GM10266 (cell line): Measurements from ENCODE around the gene NAA15.

Source experiments
- DNase-seq: peaks from one replicate; pipeline ENCODE4 v3.0.0; 2012; ENCODE audit errors: extremely low spot score
- TF ChIP-seq, protein P1 (sequence below): IDR thresholded peaks from 2 replicates; pipeline ENCODE4 v1.5.1; 2012; ENCODE audit warnings: mild to moderate bottlenecking, low read depth; ENCODE audit not compliant: control insufficient read depth, insufficient read depth; ENCODE audit errors: missing control alignments

The NAA15 gene

DNA sequence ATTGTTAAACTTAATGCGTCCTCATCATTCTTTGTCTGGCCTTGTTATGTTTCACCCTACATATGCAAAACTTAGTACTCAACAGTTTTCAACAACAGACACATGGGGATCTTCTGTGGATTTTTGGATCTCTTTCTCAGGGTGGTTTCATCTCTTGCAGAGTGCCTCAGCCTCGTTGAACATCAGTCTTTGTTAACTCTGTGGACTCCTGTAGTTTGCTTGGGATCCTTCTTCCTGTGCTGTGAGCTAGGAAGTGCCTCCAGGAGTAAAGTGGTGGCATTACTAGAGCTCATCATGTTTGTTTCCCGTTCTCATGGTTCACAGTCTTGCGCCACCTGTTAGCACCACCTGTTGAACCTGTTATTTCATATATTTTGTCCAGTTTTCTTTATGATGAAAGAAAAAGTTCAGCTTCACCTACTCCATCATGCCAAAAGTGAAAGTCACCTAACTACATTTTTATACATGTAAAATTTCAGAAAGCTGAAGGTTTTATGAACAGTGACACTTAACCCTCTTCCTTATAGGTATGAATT is 28.4 kb downstream of the NAA15 start:
- TF ChIP-seq, protein P1, sequence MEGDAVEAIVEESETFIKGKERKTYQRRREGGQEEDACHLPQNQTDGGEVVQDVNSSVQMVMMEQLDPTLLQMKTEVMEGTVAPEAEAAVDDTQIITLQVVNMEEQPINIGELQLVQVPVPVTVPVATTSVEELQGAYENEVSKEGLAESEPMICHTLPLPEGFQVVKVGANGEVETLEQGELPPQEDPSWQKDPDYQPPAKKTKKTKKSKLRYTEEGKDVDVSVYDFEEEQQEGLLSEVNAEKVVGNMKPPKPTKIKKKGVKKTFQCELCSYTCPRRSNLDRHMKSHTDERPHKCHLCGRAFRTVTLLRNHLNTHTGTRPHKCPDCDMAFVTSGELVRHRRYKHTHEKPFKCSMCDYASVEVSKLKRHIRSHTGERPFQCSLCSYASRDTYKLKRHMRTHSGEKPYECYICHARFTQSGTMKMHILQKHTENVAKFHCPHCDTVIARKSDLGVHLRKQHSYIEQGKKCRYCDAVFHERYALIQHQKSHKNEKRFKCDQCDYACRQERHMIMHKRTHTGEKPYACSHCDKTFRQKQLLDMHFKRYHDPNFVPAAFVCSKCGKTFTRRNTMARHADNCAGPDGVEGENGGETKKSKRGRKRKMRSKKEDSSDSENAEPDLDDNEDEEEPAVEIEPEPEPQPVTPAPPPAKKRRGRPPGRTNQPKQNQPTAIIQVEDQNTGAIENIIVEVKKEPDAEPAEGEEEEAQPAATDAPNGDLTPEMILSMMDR: no peak
- DNase-seq: no peak

DNA sequence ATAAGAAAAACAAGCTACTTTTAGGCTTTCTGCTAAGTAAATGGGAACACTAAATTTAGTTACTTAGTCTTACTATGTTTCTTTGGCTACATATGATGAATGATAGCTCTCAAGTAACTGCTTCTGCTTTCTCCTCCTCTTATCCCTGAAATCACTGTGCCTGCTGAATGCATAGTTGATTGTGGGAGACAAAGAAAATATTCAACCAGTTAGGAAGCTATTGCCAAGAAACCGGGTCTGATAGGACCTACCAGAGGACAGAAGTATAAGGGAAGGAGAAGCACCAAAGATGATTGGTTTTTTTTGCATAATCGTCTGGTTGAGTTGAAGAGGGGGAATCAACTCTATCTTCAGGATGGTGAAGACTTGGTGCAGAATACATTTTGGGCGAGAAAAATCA is 29.0 kb downstream of the NAA15 start:
- TF ChIP-seq, protein P1: no peak
- DNase-seq: no peak

DNA sequence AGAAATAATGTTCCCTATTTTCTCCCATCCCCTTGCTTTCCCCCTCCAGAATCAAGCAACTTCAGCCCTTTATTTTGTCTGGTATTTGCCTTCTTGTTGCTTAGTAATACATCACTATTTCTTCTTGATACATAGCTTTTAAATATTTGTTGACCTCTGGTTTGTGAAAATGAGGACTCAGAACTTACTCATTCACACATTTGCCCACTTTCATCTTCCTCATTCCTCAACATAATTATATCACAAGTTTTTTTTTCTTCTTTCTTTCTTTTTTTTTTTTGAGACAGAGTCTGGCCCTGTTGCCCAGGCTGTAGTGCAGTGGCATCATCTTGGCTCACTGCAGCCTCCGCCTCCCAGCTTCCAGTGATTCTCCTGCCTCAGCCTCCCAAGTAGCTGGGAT is 29.9 kb downstream of the NAA15 start:
- TF ChIP-seq, protein P1: no peak
- no peak for DNase-seq

DNA sequence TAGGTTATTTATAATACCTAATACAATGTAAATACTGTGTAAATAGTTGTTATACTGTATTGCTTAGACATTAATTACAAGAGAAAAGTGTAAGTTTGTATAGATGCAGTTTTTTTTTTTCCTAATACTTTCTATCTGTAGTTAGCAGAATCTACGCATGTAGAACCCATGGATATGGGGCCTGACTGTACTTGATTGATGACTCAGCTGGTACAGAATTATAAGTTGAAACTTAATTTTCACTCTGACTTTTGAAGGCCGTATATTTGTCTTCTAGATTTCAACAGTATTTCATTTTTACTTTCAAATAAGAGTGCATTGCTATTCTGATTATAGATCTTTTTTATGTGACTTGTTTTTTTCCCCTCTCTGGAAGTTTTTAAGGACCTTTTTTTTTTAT is 31.7 kb downstream of the NAA15 start:
- no peak for DNase-seq
- TF ChIP-seq, protein P1: no peak

DNA sequence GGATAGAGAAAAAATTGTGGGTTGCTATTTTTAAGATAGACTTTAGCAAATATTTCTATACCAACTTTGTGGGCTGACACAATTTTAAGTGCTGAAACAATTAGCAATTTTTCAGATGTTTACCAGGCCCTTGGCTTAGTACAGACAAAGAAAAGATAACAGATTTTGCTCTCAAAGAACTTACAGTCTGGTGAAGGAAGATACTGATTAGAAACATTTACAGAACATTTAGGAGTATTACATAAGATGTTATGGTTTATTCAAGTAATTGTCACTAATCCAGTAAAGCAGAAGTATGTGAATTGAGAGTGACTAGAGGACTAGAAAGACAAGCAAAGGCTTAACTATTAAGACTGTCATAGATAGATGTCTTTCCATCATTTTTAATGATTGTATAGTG is 36.3 kb downstream of the NAA15 start:
- TF ChIP-seq, protein P1: no peak
- no peak for DNase-seq

DNA sequence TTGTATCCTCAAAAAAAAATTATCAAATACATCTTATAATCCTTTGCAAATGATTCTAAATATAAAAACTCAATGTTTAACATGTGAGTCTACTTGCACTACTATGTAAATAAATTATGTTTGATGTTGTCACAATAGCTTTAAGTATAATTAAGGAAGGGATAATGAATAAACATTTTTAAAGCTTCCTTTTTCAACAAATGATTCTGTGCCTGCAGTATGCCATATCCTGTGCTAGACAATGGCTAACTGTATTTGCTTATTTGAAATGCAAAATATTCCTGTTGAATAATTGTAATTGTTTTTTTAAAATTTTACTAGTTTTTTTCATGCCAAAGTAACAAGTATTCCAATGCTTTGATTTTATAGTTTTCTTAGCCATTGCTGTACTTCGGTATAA is 60.0 kb downstream of the NAA15 start:
- DNase-seq: no peak
- TF ChIP-seq, protein P1: no peak

DNA sequence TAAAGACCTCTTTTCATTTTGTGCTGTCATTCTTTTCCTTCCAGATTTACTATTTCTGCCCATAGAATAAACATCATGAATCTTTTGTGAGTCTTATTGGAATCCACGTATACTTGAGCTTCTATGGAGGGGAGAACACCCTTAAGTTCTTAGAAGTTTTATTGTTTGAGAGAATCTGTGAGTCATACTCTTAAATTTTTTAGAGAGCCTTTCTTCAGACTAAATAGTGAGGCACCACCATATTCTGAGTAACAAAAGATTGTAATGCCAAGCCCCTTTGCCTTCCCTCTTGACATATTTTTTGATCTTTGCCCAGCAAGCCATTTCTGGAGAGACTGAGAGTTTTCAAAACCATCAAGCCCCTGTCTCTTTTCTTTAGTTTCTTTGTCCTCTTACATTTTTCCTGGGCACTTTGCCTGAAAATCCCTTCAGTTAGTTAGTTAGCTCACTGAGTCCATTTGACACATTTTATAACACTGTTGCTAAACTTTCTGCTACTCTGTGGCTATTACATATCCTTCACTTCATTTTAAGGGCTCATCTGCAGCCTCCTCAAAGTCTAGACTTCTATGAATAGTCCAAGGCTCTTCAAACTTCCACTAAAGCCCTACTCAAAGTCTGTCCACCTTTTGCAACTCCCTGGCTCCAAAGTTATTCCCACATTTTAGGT is 66.3 kb downstream of the NAA15 start:
- DNase-seq: no peak
- TF ChIP-seq, protein P1: no peak
